Inflammatory macrophage (primary cell): ENCODE data around the gene TNIK.

Experiments used
- DNase-seq, 2 donors: peaks; one replicate each; pipeline ENCODE4 v3.0.0-alpha.2; 2020 to 2022

Gene TNIK

DNA sequence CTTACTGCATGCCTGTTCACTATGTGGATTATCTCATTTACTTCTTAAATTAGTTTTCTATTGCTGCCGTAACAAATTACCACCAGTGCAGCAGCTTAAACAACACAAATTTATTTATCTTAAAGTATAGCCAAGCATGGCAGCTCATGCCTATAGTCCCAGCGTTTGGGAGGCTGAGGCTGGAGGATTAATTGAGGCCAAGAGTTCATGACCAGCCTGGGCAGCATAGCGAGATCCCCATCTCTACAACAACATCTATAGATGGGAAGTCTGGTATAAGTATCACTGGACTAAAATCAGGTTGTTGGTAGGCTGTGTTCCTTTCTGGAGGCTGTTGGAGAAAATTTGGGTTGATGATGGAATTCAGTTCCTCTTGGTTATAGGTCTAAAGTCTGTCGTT lies 438.8 kb downstream of the TNIK start:
- DNase-seq: no peak

DNA sequence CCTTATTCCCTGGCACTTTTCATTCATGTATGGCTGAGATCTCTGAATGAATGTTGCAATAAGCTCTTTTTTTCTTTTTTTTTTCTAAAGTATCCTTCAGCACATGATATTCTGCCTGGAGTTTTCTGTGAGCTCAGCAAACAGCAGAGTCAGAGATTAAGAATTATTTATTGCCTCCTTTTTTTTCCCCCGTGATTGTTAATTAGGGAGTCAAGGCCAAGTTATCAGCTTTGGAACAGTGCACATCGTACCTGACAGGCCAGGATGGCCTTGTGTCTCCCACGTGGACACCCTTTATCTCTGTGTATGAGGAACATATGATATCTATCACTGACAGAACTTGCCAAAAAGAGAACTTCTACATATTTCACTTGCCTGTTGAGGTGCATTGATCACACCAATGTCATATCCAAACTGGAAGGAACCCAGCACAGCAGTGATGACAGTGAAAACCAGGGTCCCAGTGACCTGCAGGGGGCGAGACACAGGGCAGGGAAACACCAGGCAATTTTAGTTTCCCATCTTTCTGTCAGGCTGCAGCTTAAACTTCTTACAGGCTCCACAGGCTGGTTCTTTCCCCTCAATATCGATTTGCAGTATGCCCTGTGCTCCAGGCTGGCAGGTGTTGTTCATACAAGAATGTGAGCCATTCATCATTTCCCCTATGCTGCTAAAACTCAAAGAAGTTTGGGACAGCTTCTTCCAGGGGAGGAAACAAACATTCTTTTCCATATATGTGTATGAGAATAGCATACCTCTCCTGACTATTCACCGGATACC lies 441.9 kb downstream of the TNIK start:
- DNase-seq: no peak

DNA sequence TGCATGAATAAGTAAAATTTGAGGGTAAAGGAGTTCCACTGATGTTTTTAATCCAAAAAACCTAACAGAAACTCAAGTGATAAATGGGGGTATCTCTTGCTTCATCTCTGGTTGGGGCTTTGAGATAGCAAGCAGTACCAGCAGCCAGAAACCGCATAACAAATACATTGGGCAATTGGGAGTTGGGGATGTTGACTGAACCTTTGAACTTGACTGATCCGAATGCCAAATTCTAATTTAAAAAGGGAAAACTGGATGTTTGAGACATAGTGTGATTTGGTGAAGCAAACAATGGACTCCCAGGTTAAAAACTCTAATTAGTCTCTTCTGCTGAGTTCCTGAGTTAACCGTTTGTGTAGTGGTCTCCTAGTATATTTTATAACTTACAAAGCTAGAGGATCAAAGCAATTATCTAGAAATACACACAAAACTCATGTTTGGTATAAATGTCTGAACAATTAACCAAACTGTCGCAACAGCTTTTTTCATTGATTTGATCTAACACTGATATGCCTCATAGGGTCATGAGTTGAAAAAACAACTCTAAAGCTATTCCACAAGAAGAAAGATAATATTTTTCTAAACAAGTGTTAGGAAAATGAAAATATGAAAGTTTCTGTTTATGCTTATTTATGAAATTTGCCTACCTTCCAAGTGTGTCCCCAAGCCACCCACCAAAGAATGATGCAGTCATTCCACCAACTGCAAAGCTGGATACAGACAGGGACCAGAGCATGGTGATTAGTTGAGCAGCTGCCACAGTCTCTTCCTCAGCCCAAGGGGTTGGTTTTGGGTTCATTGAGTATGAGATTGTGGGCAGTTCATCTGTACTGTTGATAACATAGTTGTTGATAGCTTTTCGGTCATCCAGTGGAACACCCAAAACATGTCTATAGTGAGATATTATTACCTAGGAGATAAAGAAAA lies 446.1 kb downstream of the TNIK start:
- no peak for DNase-seq

DNA sequence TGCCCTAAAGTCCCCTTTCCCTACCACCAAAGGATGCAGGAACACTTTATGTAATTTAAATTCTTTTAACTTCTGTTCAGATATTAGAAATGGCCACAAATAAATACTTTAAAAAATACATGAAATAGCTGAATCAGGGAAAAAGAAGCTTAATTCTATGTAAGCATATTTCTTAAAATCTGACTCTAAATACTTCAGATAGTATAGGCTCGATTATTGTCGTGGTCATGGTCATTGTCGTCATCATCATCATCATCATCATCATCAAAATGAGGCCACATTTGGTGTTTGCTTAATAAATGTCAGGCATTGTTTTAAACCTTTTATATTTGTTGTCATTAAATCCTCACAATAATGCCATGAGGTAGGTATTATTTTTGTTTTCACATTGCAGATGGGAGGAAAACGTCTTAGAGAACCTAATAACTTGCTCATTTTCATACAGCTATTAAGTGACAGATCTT lies 448.3 kb downstream of the TNIK start:
- no peak for DNase-seq
